Stimulated activated CD4-positive, alpha-beta T cell treated with anti-CD3 and anti-CD28 coated beads, Interleukin-4, amount 100 ng/mL, for 4 hours (primary cell): ENCODE data around the gene SEC23B.
A peak's percentile ranks its signal among the peaks of the same experiment; 100 is the strongest.
"Not testable (repeated sequence)": the region's sequence is repeated elsewhere in the genome, so short reads cannot be mapped to it uniquely, and the experiment has no call there.

Source experiments
- DNase-seq, 2 experiments: peaks; one replicate each; pipeline ENCODE4 v3.0.0-alpha.2; 2020

SEC23B gene

GRCh38 chr20:18507218-18508191, at the start of gene SEC23B:
TSS of gene SEC23B (plus strand) at chr20:18507940. CDS start at chr20:18510836, 2,896 bp downstream.
- DNase-seq = peak; percentile 95 to 98

GRCh38 chr20:18465536-18466200, 42.1 kb upstream of the SEC23B start:
- no peak for DNase-seq

GRCh38 chr20:18466574-18466893, 41.2 kb upstream of the SEC23B start:
- DNase-seq = no peak

GRCh38 chr20:18466894-18467730, 40.6 kb upstream of the SEC23B start, which contains the start of the genes DZANK1 and POLR3F:
TSS of gene DZANK1 (minus strand) at chr20:18467030. CDS start at chr20:18465358, 1,672 bp downstream.
TSS of gene POLR3F (plus strand) at chr20:18467390. CDS start at chr20:18467507, 117 bp downstream.
- DNase-seq = peak; percentile 92 to 93

- DNase-seq = no peak
Observed at GRCh38 chr20:18477218-18477617, 30.5 kb upstream of the SEC23B start.

- DNase-seq = no peak
Observed at GRCh38 chr20:18477821-18478220, 29.9 kb upstream of the SEC23B start.

- DNase-seq = no peak
Observed at GRCh38 chr20:18481596-18481995, 26.1 kb upstream of the SEC23B start.

- DNase-seq = no peak
Observed at GRCh38 chr20:18488301-18488700, 19.4 kb upstream of the SEC23B start.

- no peak for DNase-seq
Observed at GRCh38 chr20:18496042-18496441, 11.7 kb upstream of the SEC23B start.

- DNase-seq = peak; percentile 68 to 75
Observed at GRCh38 chr20:18496740-18497592, 10.8 kb upstream of the SEC23B start, which contains the start of gene RBBP9. TSS of gene RBBP9 (minus strand) at chr20:18497225. CDS start at chr20:18497167, 58 bp downstream.

GRCh38 chr20:18497603-18498002, 10.1 kb upstream of the SEC23B start:
- DNase-seq = no peak

- DNase-seq = not testable (repeated sequence)
Observed at GRCh38 chr20:18501672-18502071, 6.1 kb upstream of the SEC23B start.

GRCh38 chr20:18504479-18505060, 3.2 kb upstream of the SEC23B start:
- DNase-seq = no peak

GRCh38 chr20:18506744-18507143, 996 bp upstream of the SEC23B start:
- DNase-seq = no peak

- no peak for DNase-seq
Observed at GRCh38 chr20:18511571-18511970, 3.8 kb downstream of the SEC23B start.

GRCh38 chr20:18513208-18513607, 5.5 kb downstream of the SEC23B start:
- DNase-seq = no peak

GRCh38 chr20:18514127-18514526, 6.4 kb downstream of the SEC23B start:
- DNase-seq = no peak

- DNase-seq = no peak
Observed at GRCh38 chr20:18515973-18516372, 8.2 kb downstream of the SEC23B start.

- DNase-seq = not testable (repeated sequence)
Observed at GRCh38 chr20:18522066-18522465, 14.3 kb downstream of the SEC23B start.

GRCh38 chr20:18523066-18523465, 15.3 kb downstream of the SEC23B start:
- DNase-seq = no peak

- no peak for DNase-seq
Observed at GRCh38 chr20:18524646-18525045, 16.9 kb downstream of the SEC23B start.
